Measurements from ENCODE around the gene OLIG1.

The OLIG1 gene

GRCh38 chr21:33063907-33064622, 5.9 kb upstream of the OLIG1 start:
- DNase-seq, result no peak

DNA sequence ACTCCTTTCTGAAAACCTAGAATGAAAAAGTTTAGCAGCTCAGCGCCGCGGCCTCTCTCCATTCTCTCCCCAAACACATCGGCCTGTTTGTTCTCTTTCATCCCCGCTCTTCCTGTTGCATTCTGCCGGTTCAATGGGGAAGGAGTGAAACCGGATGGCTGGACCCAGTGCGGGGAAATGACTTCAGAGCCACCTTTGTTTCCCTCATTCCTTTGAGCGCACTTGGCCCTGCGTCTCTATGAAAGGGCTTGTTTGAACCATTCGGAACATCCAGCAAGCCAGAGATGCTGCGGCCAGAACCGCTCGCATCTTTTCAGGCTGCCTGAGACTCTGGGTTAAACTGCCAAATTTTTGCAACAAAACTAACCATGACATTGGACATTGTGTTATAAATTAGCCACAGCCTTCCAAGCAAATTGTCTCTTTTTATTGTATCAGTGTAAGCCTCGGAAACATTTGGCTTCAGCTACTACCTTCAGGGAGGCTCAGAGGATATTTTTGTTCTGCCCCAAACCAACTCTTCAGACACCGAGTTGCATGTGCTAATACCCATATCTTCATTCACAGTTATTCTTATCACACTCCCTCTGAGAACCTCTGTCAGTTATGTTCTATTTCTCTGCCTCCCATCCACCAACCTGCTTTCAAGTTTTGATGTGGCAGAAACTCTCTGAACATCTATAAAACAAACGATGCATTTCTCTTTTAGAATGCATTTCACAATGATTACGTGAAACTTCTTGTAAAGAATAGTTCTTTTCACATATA, 5.1 kb upstream of the OLIG1 start:
- no peak for DNase-seq

DNA sequence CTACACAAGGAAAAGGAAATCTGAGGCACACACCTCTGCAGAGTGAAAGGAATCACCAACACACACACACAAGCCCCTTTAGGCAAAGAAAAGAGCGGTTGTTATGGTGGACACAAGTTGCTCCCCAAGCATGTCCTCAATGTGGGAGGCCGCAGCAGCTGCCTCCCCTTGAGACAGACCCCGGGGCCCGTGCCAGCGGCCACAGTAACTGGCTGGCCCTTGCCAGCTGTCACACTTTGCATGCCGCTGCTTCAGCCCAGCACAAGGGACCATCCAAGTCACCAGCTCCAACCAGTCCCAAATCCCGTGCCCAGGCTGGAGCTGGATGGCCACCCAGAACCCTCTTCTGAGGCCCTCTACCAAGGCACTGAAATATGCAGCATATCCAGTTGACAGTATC, 2.9 kb upstream of the OLIG1 start:
- no peak for DNase-seq

- no peak for DNase-seq
These were observed 2.5 kb upstream of the OLIG1 start for GRCh38 chr21:33067457-33067856.

- no peak for DNase-seq
These were observed 698 bp upstream of the OLIG1 start for GRCh38 chr21:33069243-33069642.

GRCh38 chr21:33069645-33069993, 322 bp upstream of the OLIG1 start:
- DNase-seq, result no peak

DNA sequence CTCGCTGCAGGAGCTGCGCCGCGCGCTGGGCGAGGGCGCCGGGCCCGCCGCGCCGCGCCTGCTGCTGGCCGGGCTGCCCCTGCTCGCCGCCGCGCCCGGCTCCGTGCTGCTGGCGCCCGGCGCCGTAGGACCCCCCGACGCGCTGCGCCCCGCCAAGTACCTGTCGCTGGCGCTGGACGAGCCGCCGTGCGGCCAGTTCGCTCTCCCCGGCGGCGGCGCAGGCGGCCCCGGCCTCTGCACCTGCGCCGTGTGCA, 730 bp downstream of the OLIG1 start:
- no peak for DNase-seq

DNA sequence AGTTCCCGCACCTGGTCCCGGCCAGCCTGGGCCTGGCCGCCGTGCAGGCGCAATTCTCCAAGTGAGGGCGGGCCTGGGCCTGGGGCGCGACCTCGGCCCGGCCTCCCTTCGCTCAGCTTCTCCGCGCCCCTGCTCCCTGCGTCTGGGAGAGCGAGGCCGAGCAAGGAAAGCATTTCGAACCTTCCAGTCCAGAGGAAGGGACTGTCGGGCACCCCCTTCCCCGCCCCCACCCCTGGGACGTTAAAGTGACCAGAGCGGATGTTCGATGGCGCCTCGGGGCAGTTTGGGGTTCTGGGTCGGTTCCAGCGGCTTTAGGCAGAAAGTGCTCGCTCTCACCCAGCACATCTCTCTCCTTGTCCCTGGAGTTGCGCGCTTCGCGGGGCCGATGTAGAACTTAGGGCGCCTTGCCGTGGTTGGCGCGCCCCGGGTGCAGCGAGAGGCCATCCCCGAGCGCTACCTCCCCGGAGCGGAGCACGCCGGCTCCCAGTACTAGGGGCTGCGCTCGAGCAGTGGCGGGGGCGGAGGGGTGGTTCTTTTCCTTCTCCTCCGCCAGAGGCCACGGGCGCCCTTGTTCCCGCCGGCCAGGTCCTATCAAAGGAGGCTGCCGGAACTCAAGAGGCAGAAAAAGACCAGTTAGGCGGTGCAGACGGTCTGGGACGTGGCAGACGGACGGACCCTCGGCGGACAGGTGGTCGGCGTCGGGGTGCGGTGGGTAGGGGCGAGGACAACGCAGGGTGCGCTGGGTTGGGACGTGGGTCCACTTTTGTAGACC, 1.2 kb downstream of the OLIG1 start:
- DNase-seq, result no peak

- DNase-seq, result no peak
These were observed 1.9 kb downstream of the OLIG1 start for GRCh38 chr21:33071770-33072306.

- no peak for DNase-seq
These were observed 3.7 kb downstream of the OLIG1 start for GRCh38 chr21:33073636-33074035.

- no peak for DNase-seq
These were observed 5.2 kb downstream of the OLIG1 start for GRCh38 chr21:33075128-33075527.

DNA sequence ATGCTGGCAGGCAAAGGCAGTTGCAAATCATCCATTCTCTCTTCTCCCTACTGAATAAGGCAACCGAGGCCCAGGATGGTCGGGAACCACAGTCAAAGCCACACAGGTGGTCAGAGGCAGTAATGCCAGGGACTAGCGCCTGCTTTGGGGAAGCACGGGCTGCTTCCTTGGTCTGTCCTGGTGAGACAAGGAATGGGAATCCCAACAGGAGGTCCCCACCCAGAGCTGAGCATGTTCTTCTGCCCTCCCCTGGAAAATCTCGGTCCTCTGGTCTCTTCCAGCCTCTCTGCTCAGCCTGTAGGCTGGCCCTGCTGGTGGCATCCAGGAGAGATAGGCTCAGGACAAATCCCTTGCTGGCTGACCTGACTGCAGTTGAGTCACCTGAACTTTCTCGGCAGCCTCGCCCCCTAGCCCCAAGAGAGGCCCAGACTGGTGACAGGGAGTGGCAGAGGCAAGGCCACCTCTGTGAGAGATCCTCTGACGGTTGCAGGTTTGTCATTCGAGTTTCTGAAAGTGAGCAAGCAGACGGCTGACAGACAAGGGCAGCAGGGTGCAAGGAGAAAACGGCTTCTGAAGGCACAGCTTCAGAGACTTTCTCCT, 5.8 kb downstream of the OLIG1 start:
- no peak for DNase-seq

DNA sequence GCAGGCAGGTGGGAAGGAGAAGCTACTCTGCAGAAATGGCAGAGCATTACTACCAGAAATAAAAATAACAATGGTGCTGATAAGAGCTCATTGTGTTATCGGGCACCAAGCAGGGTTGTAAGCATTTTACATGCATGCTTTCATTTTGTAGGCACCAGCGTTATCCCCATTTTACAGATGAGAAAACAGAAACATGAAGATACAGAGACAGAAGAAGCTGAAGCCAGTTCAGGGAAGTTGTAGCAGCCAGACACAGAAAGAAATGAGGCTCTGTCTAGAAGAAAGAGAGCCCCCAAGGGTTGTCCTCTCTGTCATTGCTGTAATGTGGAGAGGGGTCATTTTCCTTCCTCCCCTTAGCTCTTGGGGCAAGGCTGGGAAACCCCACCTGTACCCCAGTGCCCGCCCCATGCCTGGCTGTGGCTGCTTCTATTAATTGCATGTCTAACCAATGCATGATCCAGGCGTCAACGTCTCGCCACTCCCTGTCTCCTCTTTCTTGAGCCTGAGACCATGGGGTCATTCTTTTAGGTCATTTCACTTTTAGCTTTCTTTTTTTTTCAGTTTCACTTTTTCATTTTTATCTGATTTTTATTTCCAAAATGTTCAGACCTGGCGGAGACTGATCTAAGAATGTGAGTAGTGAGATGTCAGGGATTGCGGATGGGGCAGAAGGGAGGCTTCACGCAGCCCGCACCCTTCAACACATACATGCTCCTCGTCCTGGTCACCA, 6.8 kb downstream of the OLIG1 start:
- no peak for DNase-seq

GRCh38 chr21:33078907-33079582, 9.1 kb downstream of the OLIG1 start:
- DNase-seq, result no peak

DNA sequence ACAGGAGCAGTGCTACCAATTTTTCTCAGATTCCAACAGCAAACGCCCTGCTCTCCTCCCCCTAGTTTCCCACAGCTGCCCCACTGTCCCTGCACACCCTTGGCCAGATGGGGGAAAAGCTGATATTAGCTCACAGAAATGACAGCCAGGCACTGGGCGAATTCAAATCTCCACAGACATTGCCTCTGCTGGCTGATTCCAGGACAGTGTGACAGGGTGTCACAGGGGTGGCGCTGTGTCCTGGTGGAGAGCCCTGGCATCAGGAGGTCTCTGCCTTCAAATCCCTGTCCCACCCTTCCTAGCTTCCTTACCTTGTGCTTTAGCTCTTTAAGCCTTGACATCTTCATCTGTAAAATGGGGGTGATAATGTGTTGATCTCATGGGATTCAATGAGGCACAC, 10.4 kb downstream of the OLIG1 start:
- no peak for DNase-seq

- no peak for DNase-seq
These were observed 10.8 kb downstream of the OLIG1 start for GRCh38 chr21:33080776-33081175.

DNA sequence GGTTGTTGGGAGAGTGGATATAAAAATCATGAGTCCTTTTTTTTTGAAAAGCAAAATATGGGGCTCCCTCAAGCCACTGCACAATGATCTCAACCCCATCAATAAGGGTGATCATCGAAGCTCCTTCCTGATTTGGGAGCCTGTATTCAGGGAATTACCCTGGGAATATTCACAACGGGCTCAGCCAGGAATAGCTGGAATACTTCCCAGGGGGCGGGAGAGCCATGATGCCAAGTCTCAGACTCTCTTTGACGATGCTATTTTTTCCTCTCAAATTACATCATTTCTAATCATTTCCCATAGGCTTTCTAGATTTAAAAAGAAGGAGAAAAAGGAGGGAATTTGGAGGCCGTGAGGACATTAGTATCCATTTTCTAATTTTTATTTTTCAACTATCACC, 18.4 kb downstream of the OLIG1 start:
- no peak for DNase-seq

- no peak for DNase-seq
These were observed 19.6 kb downstream of the OLIG1 start for GRCh38 chr21:33089395-33090119.

DNA sequence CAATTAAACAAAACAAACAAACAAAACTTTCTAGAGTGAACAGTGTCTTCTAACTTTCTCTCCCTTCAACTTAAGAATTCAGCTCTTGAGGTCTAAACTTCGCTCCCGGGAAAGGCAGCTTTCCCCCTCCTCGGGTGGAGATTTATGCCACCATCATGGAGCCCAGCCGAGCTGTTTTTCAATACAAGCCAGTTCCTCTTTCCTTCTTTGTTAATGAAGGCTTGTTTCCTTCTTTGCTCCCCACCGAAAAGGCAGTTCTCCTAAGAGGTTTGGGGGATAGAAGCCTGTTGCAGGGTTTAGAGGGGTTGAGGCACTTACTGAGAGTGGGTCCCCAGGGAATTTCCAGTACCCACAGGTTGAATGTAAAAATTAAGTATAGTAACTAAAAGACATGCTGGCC, 26.5 kb downstream of the OLIG1 start:
- DNase-seq, result no peak

DNA sequence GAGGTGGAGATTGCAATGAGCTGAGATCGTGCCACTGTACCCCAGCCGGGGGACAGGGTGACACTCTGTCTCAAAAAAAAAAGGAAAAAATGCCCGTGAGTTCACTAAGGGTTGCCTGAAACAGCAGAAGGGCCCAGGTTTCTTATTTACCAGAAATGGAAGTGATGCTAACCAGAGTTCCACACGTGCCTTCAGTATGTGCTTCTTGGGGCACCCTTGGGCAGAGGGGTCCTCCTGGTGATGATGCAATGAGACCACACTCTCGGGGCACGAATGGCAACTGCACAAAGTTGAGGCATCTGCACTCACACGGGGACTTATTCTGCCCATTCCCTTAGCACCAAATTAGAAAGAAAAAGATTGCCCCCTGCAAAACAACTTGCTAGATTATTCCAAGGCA, 29.2 kb downstream of the OLIG1 start:
- no peak for DNase-seq

GRCh38 chr21:33101300-33101911, 31.5 kb downstream of the OLIG1 start:
- DNase-seq, result no peak
